Choroid plexus epithelial cell (primary cell): Measurements from ENCODE around the gene DNASE1L2.

Experiments used
- DNase-seq: peaks from one replicate; pipeline ENCODE4 v3.0.0-alpha.2; 2010; ENCODE audit warnings: low read depth
- H3K4me3 ChIP-seq: 2 replicates; pipeline ENCODE4 v1.5.1; 2011; ENCODE audit warnings: low read depth, mild to moderate bottlenecking, control low read depth, low read length, moderate library complexity
- TF ChIP-seq, protein P1 (sequence below): conservative IDR thresholded peaks from 2 replicates; pipeline ENCODE4 v1.5.1; 2011; ENCODE audit warnings: low read depth, mild to moderate bottlenecking, control low read depth, inconsistent platforms, low read length, moderate library complexity

The DNASE1L2 gene

GRCh38 chr16:2231016-2231931, 5.0 kb upstream of the DNASE1L2 start:
- no peak for DNase-seq
- no peak overlapping the region for H3K4me3 ChIP-seq
- TF ChIP-seq, protein P1, sequence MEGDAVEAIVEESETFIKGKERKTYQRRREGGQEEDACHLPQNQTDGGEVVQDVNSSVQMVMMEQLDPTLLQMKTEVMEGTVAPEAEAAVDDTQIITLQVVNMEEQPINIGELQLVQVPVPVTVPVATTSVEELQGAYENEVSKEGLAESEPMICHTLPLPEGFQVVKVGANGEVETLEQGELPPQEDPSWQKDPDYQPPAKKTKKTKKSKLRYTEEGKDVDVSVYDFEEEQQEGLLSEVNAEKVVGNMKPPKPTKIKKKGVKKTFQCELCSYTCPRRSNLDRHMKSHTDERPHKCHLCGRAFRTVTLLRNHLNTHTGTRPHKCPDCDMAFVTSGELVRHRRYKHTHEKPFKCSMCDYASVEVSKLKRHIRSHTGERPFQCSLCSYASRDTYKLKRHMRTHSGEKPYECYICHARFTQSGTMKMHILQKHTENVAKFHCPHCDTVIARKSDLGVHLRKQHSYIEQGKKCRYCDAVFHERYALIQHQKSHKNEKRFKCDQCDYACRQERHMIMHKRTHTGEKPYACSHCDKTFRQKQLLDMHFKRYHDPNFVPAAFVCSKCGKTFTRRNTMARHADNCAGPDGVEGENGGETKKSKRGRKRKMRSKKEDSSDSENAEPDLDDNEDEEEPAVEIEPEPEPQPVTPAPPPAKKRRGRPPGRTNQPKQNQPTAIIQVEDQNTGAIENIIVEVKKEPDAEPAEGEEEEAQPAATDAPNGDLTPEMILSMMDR, result no peak

DNA sequence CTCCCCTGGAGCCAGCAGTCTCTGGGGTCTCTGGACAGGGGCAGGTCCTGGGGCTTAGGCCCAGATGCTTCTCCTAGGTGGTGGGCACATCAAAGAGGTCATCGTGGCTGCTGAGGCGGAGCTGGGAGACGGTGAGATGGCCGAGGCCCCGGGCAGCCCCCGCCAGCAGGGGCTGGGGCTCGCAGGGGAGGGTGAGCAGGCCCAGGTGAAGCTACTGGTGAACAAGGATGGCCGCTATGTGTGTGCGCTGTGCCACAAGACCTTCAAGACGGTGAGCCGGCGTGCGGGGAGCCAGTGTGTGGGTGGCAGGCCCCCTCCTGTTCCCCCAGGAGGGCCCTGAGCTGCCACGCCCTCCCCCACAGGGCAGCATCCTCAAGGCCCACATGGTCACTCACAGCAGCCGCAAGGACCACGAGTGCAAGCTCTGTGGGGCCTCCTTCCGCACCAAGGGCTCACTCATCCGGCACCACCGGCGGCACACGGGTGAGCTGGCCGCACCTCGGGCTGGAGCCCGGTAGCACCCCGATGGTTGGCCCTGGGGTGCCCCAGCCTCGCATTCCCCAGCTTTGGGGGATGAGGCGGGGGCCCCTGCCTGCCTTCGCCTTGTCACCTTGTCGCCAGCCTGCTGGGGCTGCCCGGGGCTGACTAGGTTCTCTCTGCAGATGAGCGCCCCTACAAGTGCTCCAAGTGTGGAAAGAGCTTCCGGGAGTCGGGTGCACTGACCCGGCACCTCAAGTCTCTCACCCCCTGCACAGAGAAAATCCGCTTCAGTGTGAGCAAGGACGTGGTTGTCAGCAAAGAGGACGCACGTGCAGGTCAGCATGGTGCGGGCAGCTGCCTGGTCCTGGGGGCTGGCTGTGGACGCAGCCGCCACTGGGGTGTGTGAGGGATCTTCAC, 3.9 kb upstream of the DNASE1L2 start:
- TF ChIP-seq, protein P1, result no peak
- no peak for DNase-seq
- no peak overlapping the region for H3K4me3 ChIP-seq

DNA sequence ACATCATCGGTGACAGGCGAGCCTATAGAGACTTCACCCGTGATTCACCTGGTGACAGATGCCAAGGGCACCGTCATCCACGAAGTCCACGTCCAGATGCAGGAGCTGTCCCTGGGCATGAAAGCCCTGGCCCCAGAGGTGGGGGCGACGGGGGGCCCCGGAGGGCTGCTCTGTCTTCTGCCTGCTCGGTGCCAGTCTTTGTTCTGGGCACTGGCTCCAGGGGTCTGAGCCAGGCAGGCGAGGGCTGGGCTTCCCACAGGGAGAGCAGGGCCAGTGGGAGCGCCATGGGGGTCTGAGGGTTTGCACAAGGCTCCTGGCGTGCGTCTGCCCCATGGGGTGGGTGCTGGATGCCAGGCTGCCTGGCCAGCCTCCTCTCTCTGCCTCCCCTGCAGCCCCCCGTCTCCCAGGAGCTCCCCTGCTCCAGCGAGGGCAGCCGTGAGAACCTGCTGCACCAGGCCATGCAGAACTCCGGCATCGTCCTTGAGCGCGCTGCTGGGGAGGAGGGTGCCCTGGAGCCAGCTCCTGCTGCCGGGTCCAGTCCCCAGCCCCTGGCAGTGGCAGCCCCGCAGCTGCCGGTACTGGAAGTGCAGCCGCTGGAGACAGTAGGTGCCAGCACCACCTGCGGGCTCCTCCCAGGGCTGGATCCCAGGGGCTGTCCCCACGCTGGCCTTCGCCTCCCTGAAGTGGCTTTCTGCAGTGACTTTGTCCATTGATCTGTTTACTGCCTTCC, 3.0 kb upstream of the DNASE1L2 start:
- no peak for DNase-seq
- H3K4me3 ChIP-seq, result no peak overlapping the region
- TF ChIP-seq, protein P1, result no peak

DNA sequence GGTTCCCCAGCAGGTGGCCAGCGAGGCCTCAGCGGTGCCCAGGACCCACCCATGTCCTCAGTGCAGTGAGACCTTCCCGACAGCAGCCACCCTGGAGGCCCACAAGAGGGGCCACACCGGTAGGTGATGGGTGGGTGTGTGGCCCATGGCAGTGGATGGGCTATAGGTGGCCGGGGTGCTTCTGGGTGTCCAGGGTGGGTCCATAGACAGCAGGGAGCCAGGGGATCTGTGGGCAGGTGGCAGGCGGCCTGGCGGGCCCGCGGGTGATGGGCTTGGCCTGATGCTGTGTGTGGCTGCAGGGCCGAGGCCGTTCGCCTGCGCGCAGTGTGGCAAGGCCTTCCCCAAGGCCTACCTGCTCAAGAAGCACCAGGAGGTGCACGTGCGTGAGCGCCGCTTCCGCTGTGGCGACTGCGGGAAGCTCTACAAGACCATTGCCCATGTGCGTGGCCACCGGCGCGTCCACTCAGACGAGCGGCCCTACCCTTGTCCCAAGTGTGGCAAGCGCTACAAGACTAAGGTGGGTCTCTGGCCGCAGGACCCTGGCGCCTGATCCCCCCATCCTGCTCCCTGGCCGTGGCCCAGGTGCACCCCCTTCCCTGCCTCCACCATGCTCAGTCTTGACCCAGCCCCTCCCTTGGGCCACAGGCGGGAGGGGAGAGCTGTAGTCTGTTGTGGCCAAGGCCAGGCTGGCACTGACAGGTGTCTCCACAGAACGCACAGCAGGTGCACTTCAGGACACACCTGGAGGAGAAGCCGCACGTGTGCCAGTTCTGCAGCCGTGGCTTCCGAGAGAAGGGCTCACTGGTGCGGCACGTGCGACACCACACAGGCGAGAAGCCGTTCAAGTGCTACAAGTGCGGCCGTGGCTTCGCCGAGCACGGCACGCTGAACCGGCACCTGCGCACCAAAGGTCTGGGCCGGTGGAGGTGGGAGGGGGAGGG, 2.1 kb upstream of the DNASE1L2 start:
- TF ChIP-seq, protein P1, result no peak
- DNase-seq, result no peak
- no peak overlapping the region for H3K4me3 ChIP-seq

DNA sequence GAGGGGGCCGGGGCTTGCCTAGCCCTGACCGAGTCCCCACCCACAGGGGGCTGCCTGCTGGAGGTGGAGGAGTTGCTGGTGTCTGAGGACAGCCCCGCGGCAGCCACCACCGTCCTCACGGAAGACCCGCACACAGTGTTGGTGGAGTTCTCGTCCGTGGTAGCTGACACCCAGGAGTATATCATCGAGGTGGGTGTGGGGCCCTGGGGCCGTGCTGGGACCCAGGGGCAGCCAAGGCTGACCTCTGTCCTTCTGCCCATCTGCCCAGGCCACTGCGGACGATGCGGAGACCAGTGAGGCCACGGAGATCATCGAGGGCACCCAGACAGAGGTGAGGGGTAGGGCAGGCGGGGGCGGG, 1.5 kb upstream of the DNASE1L2 start:
- DNase-seq, result no peak
- H3K4me3 ChIP-seq, result no peak overlapping the region
- TF ChIP-seq, protein P1, result no peak

DNA sequence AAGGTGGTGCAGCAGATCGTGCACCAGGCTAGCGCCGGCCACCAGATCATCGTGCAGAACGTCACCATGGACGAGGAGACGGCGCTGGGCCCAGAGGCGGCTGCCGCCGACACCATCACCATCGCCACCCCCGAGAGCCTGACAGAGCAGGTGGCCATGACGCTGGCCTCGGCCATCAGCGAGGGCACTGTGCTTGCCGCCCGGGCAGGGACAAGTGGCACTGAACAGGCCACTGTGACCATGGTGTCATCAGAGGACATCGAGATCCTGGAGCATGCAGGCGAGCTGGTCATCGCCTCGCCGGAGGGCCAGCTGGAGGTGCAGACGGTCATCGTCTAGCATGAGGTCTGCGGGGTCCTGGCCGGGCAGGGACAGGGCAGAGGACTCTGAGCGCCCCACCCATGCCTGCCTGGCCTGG, 1.0 kb upstream of the DNASE1L2 start:
- H3K4me3 ChIP-seq, result no peak overlapping the region
- no peak for DNase-seq
- TF ChIP-seq, protein P1, result no peak
